HuH-7 (cell line): ENCODE measurements around the gene CDCA4.
A peak's percentile ranks its signal among the peaks of the same experiment; 100 is the strongest.
"Not testable (repeated sequence)": the region's sequence is repeated elsewhere in the genome, so short reads cannot be mapped to it uniquely, and the experiment has no call there.

Source experiments
- DNase-seq: peaks from one replicate; pipeline ENCODE4 v3.0.0; 2011; ENCODE audit warnings: low spot score

Gene CDCA4

DNA sequence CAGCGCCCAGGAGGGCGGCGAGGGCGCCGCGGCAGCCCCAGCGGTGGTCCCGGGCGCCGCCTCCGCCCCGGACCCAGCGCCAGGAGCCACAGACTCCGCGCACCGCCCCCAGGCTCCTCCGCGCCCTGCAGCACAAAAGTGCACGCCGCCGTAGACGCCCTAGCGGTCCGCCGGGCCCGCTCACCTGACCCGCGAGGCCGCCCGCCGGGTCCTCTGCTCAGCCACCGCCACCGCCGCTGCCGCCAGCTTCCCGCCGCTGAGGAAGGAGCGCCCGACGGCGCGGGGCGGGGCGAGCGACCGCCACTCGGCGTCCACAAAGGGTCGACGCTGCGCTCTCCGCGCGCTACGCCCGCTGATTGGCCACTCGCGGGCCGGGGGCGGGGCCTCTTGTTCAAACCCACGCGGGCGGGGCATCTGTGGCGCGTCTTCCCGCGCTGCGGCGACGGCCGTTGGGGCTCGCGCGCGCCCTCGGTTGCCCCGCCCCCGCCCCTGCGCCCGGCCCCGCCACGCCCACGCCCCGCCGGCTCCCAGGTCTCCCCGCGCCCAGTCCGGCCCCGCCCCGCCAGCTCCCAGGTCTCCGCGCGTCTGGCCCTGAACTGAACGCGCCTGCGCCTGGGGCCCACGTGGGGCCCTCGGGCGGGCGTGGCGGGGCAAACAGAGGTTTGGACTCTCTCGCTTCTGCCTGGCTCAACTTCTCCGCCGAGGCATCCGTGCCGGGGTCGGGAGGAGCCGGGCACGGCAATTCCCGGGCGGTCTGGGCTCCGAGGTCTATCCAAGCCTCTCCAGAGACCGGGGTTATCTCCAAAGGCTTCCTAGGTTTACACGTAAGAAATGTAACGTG lies at the start of gene CDCA4:
CDCA4 (minus strand) TSS at position 269 of the 841 bp plus-strand sequence. CDS start 9,154 bp downstream, outside the sequence.
- peak; percentile 97 for DNase-seq

DNA sequence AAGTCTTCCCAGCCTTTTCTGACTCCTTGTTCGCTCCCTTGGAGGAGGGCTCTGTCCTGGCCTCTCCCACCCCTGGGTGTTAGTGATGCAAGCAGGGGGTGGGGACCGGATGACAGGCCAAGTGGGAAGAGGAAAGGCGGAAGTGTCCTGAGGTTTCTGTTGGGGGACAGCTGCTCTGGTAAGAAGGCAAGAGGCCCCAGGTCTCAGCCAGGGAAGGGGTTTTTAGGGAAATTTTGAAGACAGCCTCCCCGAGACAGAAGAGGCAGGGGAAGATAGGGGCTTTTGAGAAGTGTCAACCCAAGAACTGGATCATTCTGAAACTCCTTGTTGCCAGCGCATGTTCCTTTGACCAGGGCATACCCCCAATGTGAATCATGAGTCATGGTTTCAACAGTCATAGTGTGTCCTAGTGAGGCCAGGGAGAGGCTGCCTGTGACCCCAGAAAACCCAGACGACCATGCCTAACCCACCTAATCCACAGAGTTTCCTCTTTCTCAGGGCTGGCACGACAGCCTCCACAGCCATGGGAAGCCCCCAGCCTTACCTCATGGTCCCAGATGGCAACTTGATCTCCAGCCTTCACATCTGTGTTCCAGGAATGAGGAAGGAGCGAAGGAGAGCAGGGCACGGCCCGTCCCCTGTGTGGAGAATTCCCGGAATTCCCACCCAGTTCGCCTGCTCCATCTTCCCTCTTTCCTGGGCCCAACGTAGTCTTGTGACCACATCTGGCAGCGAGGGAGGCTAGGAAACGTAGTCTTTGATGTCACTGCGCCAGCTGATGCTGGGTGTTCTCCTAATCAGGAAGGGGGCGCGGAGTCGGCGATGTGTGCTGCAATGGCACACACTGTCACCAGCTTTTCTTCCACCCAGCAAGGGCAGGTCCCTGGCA lies 49.2 kb upstream of the CDCA4 start:
- DNase-seq = no peak

DNA sequence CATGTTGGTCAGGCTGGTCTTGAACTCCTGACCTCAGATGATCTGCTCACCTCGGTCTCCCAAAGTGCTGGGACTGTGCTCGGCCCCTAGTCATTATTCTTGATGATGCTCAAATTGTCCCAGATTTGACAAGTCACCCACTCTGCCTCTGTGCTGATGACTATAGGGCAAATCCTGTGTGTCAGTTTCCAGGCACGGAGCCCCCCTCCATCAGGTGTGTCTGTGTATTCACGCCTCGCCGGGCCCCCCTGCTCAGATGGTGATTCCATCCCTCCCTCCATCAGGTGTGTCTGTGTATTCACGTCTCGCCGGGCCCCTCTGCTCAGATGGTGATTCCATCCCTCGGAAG lies 48.6 kb upstream of the CDCA4 start:
- no peak for DNase-seq

DNA sequence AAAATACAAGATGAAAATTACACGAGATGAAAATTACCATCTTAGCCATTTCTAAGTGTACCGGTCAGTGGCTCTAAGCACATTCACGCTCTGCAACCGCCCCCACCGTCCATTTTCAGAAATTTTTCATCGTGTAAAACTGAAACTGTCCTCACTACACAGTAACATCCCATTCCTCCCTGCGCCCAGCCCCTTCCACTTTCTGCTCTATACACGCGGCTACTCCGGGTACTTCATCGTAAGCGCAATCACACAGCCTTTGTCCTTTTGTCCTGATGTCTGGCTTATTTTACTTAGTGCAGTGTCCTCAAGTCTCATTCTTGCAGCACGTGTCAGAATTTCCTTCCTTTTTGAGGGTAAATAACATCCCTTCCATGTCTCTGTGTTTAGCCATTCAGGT lies 47.9 kb upstream of the CDCA4 start:
- no peak for DNase-seq

DNA sequence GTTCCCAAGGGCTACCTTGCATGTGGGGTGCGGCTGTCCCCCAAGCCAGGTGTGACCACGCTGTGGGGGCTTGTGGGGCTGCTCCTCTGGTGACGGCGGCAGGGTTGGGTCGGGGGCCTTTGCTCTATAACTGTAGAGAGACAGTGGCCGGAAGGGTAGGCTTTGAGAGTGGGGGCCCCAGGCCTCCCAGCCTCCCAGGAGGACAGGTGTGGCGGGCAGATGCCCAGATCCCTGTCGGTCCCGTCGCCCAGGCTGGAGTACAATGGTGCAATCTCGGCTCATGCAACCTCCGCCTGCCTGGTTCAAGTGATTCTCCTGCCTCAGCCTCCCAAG lies 47.1 kb upstream of the CDCA4 start:
- no peak for DNase-seq

DNA sequence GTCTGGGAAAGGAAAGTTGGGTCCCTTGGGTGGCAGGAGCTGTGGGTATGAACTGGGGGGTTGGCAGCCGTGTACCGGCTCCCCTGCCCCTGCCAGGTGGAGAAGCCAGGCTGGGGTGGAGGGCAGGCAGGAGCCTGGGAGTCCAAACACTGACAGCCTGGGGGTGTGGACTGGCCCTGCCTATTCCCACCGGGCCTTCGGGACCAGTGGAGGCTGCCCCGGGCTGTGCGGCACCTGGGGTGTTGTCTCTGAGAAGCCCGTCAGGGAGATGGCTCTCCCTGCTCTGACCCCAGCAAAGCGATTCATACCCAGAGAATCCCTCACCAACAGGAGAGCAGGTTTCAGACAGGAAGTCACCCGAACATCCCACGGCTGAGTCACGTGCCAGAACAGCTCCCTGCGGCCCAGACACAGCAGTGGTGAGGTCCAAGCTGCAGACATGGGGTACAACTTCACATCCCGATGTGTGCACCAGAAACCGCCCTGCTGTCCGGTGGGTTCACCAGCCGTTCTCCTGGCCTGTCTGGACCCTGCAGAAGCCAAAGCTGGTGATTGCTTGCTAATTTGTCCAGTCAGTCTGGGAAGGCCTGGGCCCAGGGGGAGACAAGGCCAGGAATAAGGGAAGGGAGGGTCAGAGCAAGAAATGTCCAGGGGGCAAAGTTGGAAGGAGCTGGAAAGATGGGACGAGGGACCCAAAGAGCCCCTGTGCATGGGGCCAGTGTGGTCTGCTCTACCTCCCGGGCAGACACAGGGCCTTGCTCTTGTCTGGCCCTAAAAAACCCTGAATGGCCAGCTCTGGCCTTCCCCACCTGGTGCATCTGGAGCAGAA lies 46.5 kb upstream of the CDCA4 start:
- DNase-seq = no peak

DNA sequence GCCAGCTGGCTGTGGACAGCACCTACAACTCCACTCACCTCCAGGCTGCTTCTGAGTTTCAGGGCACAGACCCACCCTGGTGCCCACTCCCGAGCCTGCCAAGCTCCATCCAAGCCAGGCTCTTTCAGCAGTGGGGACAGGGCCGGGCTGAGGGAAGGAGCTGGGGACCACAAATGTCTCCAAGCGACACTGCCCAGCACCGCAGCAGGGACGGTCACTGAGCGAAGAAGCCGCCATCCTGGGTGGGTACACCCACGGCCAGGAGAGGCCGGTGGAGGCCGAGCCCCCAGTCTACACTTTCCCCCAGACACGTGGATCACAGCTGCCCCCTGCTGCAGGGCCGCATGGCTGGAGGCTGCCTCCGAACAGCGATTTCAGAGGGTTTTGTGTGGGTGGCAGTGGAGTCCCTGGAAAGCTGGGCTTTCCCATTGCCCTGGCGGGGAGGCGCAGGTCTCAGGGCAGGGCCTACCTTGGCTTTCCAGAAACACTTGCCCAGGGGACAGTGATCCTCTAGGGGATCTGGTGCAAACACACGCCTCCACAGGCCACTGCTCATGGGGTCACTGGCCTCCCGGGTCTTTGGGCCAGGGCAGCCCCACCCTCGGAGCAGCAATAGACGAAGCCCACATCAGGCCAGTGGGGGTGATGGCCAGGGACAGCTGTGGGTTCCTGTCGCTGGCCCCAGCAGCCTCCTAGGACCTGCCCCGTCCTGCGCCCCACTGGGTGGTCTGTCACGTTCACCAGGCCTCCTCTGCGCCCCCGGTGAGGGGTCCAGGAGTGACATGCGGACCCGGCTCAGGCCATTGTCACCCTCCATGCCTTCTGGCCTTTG lies 45.6 kb upstream of the CDCA4 start:
- DNase-seq = no peak

DNA sequence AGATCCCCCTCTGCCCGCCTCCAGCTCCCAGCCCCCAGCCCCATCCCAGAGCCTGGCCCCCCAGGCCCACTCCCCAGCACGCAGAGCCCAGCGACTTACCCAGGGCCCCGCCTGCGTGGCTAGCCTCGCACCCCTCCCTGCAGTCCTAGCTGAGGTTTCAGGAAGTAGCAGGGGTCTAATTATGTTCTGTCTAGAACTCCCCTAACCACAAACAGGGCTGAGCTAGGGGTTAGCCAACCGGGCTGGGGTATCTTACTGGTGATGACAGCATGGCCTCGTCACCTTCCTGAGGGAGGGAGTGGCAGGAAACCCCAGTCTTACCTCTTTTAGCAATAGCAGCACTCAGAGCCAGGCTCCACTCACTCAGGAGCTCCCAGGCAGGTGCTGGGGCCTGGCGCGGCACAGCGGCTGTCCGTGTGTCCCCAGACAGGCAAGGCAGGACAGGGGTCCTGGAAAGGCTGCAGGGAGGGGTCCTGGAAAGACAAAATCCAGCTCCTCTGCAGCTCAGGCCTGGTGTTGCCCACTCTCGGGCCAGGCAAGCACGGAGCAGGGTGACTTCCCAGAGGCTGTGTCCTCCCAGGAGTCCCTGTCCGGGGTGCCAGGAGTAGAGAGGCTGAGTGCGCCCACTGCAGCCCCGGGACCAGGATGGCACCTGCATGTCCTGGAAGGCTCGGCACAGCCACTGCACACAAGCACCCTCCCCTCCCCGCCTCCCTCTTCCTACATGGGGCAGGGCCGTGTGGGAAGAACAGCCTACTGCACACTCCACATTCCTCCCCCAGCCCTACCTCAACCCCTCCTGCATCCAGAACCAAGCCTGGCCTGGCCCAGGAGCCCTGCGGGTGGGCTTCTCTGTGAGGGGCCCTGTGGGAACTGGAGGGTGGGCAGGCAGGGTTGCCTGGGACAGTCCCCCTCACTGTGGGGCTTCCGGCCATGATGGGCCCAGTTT lies 44.7 kb upstream of the CDCA4 start, which contains the start of gene GPR132:
GPR132 (minus strand) TSS at position 151 of the 949 bp plus-strand sequence. CDS start 10,010 bp downstream, outside the sequence.
- no peak for DNase-seq

DNA sequence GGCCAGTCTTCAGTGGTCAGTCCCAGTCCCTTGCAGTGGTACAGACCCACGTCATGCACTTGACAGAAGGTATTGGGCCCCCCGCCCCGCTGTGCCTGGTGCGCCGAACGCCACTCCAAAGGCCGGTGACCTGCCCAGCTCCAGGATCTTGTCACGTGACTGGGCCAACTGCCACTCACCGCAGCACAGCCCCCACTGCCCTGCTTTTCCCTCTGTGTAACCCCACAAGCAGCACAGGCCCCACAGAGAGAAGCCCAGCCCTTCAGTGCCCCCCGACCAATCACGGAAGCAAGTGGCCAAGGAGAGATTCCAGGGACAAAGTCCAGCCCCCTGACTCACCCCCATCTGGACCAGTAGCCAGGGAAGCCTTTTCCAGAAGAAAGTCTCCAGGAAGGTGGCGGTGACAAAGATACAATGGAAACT lies 43.8 kb upstream of the CDCA4 start:
- no peak for DNase-seq

DNA sequence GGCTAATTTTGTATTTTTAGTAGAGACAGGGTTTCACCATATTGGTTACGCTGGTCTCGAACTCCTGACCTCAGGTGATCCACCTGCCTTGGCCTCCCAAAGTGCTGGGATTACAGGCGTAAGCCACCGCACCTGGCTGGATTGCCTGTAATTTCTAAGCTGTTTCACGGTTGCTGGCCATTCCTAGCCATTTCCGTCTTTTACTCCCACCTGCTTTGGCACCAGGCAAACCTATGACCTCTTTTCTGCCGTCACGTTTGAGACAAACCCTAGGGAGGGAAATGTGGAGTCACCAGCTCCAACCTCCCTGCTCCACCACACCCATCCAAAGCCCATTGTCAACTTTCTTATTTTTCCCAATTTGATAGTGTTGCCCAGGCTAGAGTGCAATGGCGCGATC lies 43.1 kb upstream of the CDCA4 start:
- DNase-seq = no peak

DNA sequence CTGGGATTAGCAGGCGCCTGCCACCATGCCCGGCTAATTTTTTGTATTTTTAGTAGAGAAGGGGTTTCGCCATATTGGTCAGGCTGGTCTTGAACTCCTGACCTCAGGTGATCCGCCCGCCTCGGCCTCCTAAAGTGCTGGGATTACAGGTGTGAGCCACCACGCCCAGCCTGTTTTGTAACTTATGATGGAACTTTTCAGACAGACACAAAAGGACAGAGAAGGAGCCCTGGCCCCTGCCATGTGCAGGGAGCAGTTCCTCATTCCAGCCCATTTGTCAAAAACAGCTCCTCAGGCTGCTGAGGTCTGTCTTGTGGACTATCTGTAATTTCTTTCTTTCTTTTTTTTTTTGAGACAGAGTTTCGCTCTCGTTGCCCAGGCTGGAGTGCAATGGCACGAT lies 42.6 kb upstream of the CDCA4 start:
- DNase-seq = not testable (repeated sequence)

DNA sequence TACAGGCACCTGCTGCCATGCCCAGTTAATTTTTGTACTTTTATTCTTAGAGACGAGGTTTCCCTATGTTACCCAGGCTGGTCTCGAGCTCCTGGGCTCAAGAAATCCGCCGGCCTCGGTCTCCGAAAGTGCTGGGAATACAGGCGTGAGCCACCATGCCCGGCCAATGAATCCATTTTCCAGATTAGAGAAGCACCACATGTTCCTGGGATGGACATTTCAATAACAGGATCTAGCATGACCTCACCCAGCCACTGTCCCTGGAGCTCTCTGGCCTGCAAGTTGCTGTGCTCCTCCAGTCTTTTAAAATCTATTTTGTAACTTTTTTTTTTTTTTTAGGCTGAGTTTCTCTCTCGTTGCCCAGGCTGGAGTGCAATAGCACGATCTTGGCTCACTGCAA lies 42.2 kb upstream of the CDCA4 start:
- no peak for DNase-seq

DNA sequence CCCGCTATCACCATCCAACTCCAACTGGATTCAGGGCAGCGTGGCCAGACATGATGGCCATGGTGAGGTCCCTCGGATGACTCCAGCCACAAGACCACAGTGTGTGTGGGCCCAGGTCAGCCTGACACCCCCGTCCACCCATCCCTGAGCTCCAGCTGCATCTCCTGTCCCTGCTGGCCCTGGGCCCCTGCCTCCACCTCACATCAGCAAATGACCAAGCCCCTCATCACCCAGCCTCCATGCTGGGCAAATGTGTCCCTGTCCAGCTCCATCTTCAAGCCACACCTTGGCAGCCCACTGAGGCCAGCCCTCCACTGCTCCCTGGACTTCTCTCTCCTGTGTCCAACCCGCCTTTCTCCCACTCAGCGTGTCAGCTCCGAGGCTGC lies 41.2 kb upstream of the CDCA4 start:
- DNase-seq = no peak

DNA sequence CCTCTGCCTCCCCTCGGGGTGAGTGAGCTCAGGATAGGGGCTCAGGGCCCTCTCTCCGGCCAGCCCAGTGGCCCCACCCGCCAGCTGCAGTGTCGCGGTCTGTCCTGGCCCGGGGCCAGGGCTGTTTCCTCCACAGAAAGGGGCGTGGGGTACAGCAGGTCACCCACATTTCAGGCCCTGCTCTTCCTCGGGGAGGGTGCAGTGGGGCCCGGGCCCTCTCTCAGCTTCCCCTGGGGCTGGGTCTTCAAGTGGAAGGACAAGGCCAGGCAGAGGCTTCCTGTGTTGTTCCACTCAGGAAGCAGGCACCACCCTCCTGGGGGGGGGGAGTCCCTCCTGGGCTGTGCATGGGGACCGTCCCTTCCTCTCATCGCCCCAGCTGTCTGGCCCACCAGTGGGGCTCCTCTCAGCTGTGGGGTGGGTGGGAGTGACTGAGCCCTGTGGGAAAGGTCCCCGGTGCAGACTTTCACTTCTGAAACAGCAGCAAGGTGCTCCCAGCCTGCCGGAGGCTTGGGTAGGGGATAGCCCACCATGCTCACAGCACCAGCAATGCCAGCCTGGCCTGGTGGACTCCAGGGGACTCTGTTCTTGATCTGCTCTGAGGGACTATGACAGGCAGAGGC lies 40.7 kb upstream of the CDCA4 start:
- no peak for DNase-seq

DNA sequence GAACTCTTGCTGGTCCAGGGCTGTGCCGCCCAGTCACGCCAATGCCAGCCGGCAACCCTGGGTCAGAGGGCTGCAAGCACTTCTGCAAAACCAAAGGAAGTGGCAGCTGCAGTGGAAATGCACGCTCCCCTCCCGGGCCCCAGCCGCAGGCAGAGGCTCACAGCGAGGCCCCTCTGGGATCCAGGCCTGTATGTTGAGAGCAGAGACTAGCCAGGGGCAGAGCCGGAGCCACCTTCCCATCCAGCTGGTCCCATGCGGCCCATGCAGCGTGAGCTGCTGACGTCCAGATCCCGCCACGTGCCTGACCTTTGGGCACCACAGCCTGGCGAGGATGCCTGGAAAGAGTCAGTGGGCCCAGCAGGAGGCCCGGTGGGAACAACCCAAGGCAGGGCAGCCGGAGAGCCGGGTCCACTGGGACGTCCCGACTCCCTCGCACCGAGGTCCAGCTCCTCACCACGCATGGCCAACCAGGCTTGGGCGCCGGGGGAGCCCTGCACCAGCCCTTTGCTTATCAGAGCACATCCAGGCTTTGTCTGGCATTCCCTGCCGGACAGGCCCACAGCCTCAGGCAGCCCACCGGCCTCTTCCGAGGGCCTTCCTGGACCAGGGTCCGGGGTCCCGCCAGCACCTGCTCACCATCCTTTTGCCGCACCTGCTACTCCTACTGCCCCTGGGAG lies 40.0 kb upstream of the CDCA4 start:
- DNase-seq = no peak

DNA sequence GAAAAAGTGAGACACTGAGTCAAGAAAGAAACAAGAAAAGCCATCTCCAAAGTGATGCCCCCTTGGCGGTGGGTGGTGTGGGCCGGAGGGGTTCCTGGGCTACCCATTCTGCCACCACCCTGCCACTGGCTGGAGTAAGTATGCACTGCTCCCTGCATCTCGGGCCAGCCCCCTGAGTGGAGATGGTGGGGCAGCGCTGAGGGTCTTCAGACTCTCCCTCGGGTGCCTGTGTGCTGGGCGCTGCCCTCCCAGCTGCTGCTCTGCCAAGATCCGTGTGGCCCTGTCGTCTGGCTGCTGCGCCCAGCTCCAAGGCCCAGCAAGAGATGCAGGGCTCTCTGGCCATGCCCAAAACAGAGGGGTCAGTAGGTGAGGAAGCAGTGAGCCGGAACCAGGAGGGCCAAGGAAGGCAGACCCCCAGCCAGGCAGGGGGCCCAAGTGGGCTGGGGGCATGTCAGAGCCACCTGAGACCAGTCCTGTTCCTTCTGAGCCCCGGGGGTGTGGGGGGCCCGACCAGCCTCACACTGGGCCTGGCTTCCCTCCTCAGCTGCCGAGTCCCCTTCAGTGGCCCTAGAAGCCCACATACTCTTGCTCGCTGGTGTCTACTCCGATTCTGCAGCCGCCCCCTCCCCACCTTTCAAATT lies 39.2 kb upstream of the CDCA4 start:
- no peak for DNase-seq

DNA sequence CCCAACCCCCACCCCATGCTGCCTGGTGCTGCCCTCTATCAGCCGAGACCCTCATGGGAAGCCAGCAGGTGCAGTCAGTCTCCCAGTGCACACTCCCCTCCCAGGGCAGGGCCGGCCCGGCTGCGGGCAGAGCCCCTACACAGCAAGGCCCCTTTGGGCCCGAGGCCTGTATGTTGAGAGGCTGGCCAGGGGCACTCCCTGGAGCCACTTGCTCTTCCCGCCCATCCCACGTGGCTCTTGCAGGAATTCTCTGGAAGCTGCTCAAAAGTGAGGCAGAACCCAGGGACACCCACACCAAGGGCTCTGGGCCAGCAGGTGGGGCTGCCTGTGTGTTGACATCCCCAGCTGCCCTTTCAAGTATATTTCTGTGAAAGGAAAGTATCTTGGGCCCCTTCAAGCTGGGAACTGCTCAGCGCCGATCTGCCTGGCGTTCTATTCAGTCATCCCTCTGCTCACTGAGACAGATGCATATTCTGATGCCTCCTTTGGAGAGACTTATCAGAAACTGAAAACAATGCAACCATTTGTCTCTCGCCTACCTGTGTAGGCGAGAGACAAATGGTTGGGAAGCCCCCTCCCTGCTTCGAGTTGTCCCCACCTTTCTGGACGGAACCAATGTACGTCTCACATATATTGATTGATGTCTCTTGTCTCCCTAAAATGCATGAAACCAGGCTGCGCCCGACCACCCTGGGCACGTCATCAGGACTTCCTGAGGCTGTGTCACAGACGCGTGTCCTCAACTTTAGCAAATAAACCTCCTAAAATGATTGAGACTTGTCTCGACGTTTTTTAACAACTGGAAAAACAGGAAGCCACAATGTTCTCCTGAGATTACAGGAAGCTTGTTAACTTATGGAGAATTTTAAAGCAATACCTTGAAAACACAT lies 38.4 kb upstream of the CDCA4 start:
- no peak for DNase-seq
